Epithelial cell of prostate (primary cell): Measurements from ENCODE around the gene P2RX7.
"Not testable (repeated sequence)": the region's sequence is repeated elsewhere in the genome, so short reads cannot be mapped to it uniquely, and the experiment has no call there.

Experiments
- DNase-seq: peaks from one replicate; pipeline ENCODE4 v3.0.0-alpha.2; 2011; ENCODE audit warnings: low read depth, low spot score
- H3K27ac ChIP-seq: fragments of 450-650 bp; 2 replicates; pipeline ENCODE4 v1.5.1; 2017; ENCODE audit warnings: mild to moderate bottlenecking

P2RX7 gene

GRCh38 chr12:121196902-121197301 lies 64.2 kb downstream of the P2RX7 start:
- no peak overlapping the region for H3K27ac ChIP-seq
- no peak for DNase-seq

GRCh38 chr12:121198949-121199348 lies 66.3 kb downstream of the P2RX7 start:
- no peak for DNase-seq
- H3K27ac ChIP-seq = no peak overlapping the region

GRCh38 chr12:121201140-121201539 lies 68.5 kb downstream of the P2RX7 start:
- DNase-seq = not testable (repeated sequence)

GRCh38 chr12:121202407-121203355 lies 70.0 kb downstream of the P2RX7 start:
- no peak overlapping the region for H3K27ac ChIP-seq
- DNase-seq = no peak

More at GRCh38 chr12:121201140-121201539, 68.5 kb downstream of the P2RX7 start:
- not testable (repeated sequence) for H3K27ac ChIP-seq

GRCh38 chr12:121203482-121203881 lies 70.8 kb downstream of the P2RX7 start:
- DNase-seq = no peak
- no peak overlapping the region for H3K27ac ChIP-seq

DNA sequence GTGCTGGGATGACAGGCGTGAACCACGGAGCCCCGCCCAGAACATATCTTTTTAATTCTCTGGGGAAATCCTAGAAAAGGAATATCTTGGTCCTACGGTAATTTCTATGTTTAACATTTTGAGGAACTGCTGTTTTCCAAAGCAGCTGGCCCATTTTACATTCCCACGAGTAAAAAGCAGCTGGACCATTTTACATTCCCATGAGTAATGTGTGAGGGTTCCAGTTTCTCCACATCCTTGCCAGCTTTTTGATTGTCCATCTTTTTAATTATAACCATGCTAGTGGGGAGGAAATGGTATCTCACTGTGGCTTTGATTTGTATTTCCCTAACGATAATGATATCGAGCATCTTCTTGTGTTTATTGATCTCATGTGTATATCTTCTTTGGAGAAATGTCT lies 72.8 kb downstream of the P2RX7 start:
- DNase-seq = no peak
- no peak overlapping the region for H3K27ac ChIP-seq

- DNase-seq, H3K27ac ChIP-seq: not testable (repeated sequence)
Observed at GRCh38 chr12:121208571-121208970, 75.9 kb downstream of the P2RX7 start.

- H3K27ac ChIP-seq = no peak overlapping the region
- DNase-seq = no peak
Observed at GRCh38 chr12:121209221-121209620, 76.5 kb downstream of the P2RX7 start.

GRCh38 chr12:121209624-121210572 lies 77.2 kb downstream of the P2RX7 start, which contains the start of gene P2RX4:
Gene P2RX4, plus strand, starts transcription at chr12:121210129. Its CDS starts 36 bp downstream, at chr12:121210165.
- H3K27ac ChIP-seq = peak within 1 kb of the TSS; percentile 49
- no peak for DNase-seq

GRCh38 chr12:121212875-121213274 lies 80.2 kb downstream of the P2RX7 start:
- no peak for DNase-seq
- no peak overlapping the region for H3K27ac ChIP-seq

- peak overlapping the region; percentile 68 for H3K27ac ChIP-seq
- peak; percentile 34 for DNase-seq
Observed at GRCh38 chr12:121214166-121214777, 81.6 kb downstream of the P2RX7 start.

DNA sequence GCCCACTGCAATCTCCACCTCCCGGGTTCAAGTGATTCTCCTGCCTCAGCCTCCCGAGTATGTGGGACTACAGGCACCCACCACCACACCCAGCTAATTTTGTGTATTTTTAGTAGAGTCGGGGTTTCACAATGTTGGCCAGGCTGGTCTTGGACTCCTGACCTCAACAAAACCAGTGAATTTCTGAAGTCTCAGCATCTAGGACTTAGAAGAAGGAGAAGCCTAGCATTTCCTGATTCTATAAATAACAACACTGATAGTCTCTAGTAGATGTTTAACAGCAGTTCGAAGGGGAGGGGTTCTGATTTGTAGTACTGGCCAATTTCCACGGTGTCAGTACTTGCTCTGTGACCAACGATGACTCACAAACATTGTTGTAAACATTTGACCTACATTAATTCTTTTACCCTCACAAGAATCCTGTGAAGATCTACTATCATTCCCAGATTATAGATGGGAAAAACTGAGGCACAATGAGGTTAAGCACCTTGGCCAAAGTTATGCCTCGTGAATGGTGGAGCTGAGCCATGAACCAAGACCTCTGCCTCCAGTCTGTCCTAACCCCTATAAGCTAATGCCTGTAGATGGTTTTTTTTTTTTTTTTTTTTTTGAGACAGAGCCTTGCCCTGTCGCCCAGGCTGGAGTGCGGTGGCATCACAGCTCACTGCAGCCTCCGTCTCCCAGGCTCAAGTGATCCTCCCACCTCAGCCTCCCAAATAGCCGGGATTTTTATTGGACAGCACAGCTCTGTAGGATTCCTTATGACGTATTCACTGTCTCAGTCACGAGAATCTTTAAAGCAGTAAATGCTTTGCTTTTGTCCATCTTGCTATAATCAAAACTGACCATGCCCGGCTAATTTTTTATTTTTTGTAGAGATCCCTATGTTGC lies 82.4 kb downstream of the P2RX7 start:
- DNase-seq = peak; percentile 73
- H3K27ac ChIP-seq = peak overlapping the region; percentile 68

- DNase-seq = no peak
- no peak overlapping the region for H3K27ac ChIP-seq
Observed at GRCh38 chr12:121216102-121216501, 83.4 kb downstream of the P2RX7 start.

DNA sequence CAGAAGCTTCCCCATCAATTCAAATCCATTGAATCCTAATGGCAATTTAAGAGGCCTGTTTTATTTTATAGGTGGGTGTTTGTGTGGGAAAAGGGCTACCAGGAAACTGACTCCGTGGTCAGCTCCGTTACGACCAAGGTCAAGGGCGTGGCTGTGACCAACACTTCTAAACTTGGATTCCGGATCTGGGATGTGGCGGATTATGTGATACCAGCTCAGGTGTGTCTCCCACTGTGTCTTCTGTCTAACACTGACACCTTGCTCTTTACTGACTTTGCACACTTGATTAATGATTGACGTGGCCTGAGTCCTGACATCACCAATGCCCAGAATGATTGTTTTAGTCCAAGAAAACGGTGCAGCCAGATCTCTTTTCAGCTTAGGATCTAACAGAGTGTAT lies 84.4 kb downstream of the P2RX7 start:
- DNase-seq = no peak
- H3K27ac ChIP-seq = no peak overlapping the region

DNA sequence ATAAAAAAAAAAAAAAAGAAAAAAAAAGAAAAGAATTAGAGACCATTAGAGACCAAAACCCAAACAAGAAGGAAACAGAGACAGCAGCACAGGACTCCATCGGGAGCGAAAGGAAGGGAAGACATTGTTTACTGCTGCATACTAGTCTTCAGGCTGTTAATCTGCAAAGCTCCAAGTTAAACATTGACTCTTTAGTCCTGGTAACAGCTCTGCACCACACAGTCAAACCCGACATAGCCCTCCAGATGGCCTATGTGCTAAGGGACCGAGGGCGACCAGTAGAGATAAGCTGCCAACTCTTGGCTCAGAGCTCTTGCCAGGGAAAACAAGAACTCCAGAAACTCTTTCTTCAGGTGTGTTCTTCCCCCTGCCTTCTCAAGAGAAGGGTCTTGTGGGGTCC lies 85.1 kb downstream of the P2RX7 start:
- no peak for DNase-seq
- H3K27ac ChIP-seq = no peak overlapping the region

GRCh38 chr12:121218588-121219352 lies 86.1 kb downstream of the P2RX7 start:
- no peak for DNase-seq
- no peak overlapping the region for H3K27ac ChIP-seq

GRCh38 chr12:121219353-121219986 lies 86.8 kb downstream of the P2RX7 start:
- H3K27ac ChIP-seq = no peak overlapping the region

DNA sequence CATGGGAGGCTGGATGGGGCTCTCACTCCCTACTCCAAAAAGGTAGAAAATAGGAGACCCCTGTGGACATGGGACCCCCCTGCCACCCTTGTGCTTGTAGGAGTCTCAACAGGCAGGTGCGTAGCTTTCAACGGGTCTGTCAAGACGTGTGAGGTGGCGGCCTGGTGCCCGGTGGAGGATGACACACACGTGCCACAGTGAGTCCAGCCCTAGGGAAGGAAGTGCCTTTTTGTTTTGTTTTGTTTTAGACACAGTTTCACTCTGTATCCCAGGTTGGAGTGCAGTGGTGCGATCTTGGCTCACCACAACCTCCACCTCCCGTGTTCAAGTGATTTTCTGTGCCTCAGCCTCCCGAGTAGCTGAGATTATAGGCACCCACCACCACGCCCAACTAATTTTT lies 90.2 kb downstream of the P2RX7 start:
- no peak overlapping the region for H3K27ac ChIP-seq
- DNase-seq = no peak

More at GRCh38 chr12:121219353-121219986, 86.8 kb downstream of the P2RX7 start:
- no peak for DNase-seq
